ENCODE data around the gene CD3D. TPM values are rescaled to one million over a fixed set of nuclear protein-coding genes. Genes with fewer than 3 reads are reported as not detected.

The CD3D gene
- total and polyA plus RNA-seq, 2 donors (not counting 1 experiment from before 2014, with no cell fraction given), result not detected

GRCh38 chr11:118374729-118375128, 32.2 kb upstream of the CD3D start:
- no peak overlapping the region for H3K4me3 ChIP-seq (replicated peaks in 1 of 4; ENCODE audit: control extremely low read depth in 1 of 4, insufficient read depth in 1 of 4, low read depth in 3 of 4, low read length in 4 of 4)
- H3K9ac ChIP-seq (ENCODE audit: insufficient read depth, low read length), result no peak overlapping the region
- no peaks in the 10 kb centered on the region for H3K79me2 ChIP-seq (ENCODE audit: control insufficient read depth, insufficient read depth, low read length)
- peaks cover 7% of the 10 kb centered on the region for H3K36me3 ChIP-seq (ENCODE audit: control insufficient read depth, insufficient read depth, low read length)
- H3K9me3 ChIP-seq (ENCODE audit: control insufficient read depth, insufficient read depth, low read depth, low read length), result no peaks in the 10 kb centered on the region
- H3K4me2 ChIP-seq (ENCODE audit: extremely low read depth, insufficient read depth, low read length), result no peak overlapping the region
- no peaks in the 10 kb centered on the region for H4K20me1 ChIP-seq (ENCODE audit: control insufficient read depth, extremely low read depth, insufficient read depth, low read length)
- no peak overlapping the region for H3K27ac ChIP-seq (ENCODE audit: insufficient read depth, low read length)
- H2AFZ ChIP-seq (ENCODE audit: low read length), result no peak overlapping the region
- peak in 1 of 2 donors; percentile 5 for DNase-seq (ENCODE audit: low read depth in 2 of 2)
- no peaks in the 10 kb centered on the region for H3K27me3 ChIP-seq (ENCODE audit: control insufficient read depth, insufficient read depth, low read length)
- TF ChIP-seq EZH2 (IDR thresholded peaks at IDR 0.05; ENCODE audit: low read length, missing control alignments) (no peak), CTCF (conservative IDR thresholded peaks at IDR 0.05 in 1 of 2, IDR thresholded peaks at IDR 0.05 in 1 of 2; ENCODE audit: low read depth in 1 of 2, low read length in 2 of 2) (no peak)
- no peaks in the 10 kb centered on the region for H3K4me1 ChIP-seq (ENCODE audit: control insufficient read depth, extremely low read depth, insufficient read depth, low read length)

DNA sequence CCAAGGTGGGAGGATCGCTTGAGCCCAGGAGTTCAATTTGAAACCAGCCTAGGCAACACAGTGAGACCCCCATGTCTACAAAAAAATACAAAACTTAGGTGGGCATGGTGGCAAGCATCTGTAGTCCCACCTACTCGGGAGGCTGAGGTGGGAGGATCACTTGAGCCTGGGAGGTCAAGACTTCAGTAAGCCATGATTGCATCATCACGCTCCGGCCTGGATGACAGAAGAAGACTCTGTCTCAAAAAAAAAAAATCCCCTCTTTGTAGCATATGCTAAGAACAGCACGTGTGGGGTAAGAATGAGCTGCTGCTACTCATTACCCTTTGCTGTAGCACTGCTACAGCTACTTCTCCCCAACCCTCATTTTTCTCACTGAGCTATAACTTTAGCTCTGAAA, 31.4 kb upstream of the CD3D start:
- peaks cover 3% of the 10 kb centered on the region for H3K36me3 ChIP-seq (ENCODE audit: control insufficient read depth, insufficient read depth, low read length)
- no peak overlapping the region for H3K4me3 ChIP-seq (replicated peaks in 1 of 4; ENCODE audit: control extremely low read depth in 1 of 4, insufficient read depth in 1 of 4, low read depth in 3 of 4, low read length in 4 of 4)
- H3K9me3 ChIP-seq (ENCODE audit: control insufficient read depth, insufficient read depth, low read depth, low read length), result no peaks in the 10 kb centered on the region
- no peak overlapping the region for H3K4me2 ChIP-seq (ENCODE audit: extremely low read depth, insufficient read depth, low read length)
- H3K4me1 ChIP-seq (ENCODE audit: control insufficient read depth, extremely low read depth, insufficient read depth, low read length), result no peaks in the 10 kb centered on the region
- H3K27me3 ChIP-seq (ENCODE audit: control insufficient read depth, insufficient read depth, low read length), result no peaks in the 10 kb centered on the region
- H3K9ac ChIP-seq (ENCODE audit: insufficient read depth, low read length), result no peak overlapping the region
- TF ChIP-seq CTCF (conservative IDR thresholded peaks at IDR 0.05 in 1 of 2, IDR thresholded peaks at IDR 0.05 in 1 of 2; ENCODE audit: low read depth in 1 of 2, low read length in 2 of 2), result no peak
- TF ChIP-seq EZH2 (IDR thresholded peaks at IDR 0.05; ENCODE audit: low read length, missing control alignments), result no peak
- H2AFZ ChIP-seq (ENCODE audit: low read length), result no peak overlapping the region
- H3K27ac ChIP-seq (ENCODE audit: insufficient read depth, low read length), result no peak overlapping the region
- DNase-seq (ENCODE audit: low read depth in 2 of 2), result no peak
- no peaks in the 10 kb centered on the region for H3K79me2 ChIP-seq (ENCODE audit: control insufficient read depth, insufficient read depth, low read length)
- no peaks in the 10 kb centered on the region for H4K20me1 ChIP-seq (ENCODE audit: control insufficient read depth, extremely low read depth, insufficient read depth, low read length)

- H3K27me3 ChIP-seq (ENCODE audit: control insufficient read depth, insufficient read depth, low read length), result no peaks in the 10 kb centered on the region
These were observed 30.8 kb upstream of the CD3D start for GRCh38 chr11:118373263-118373662.

More at GRCh38 chr11:118373263-118373662, 30.8 kb upstream of the CD3D start:
- no peak for DNase-seq (ENCODE audit: low read depth in 2 of 2)
- Histone ChIP-seq H3K4me3 (replicated peaks in 1 of 4; ENCODE audit: control extremely low read depth in 1 of 4, insufficient read depth in 1 of 4, low read depth in 3 of 4, low read length in 4 of 4) (no peak overlapping the region), H3K4me2 (ENCODE audit: extremely low read depth, insufficient read depth, low read length) (no peak overlapping the region), H4K20me1 (ENCODE audit: control insufficient read depth, extremely low read depth, insufficient read depth, low read length) (no peaks in the 10 kb centered on the region), H3K9me3 (ENCODE audit: control insufficient read depth, insufficient read depth, low read depth, low read length) (no peaks in the 10 kb centered on the region), H3K36me3 (ENCODE audit: control insufficient read depth, insufficient read depth, low read length) (peaks cover 3% of the 10 kb centered on the region), H2AFZ (ENCODE audit: low read length) (no peak overlapping the region), H3K9ac (ENCODE audit: insufficient read depth, low read length) (no peak overlapping the region), H3K79me2 (ENCODE audit: control insufficient read depth, insufficient read depth, low read length) (no peaks in the 10 kb centered on the region), H3K27ac (ENCODE audit: insufficient read depth, low read length) (no peak overlapping the region), H3K4me1 (ENCODE audit: control insufficient read depth, extremely low read depth, insufficient read depth, low read length) (no peaks in the 10 kb centered on the region)
- no peak for TF ChIP-seq CTCF (conservative IDR thresholded peaks at IDR 0.05 in 1 of 2, IDR thresholded peaks at IDR 0.05 in 1 of 2; ENCODE audit: low read depth in 1 of 2, low read length in 2 of 2)
- no peak for TF ChIP-seq EZH2 (IDR thresholded peaks at IDR 0.05; ENCODE audit: low read length, missing control alignments)

Measured in fibroblast of lung (primary cell).